A204.1 (cell line): Measurements from ENCODE around the gene TBX21.

ENCODE experiments used
- FAIRE-seq: peaks from 2 replicates; lab custom pipeline; 2012; peaks lifted over from hg19 to GRCh38; lab: Jason Lieb, UNC

The TBX21 gene

DNA sequence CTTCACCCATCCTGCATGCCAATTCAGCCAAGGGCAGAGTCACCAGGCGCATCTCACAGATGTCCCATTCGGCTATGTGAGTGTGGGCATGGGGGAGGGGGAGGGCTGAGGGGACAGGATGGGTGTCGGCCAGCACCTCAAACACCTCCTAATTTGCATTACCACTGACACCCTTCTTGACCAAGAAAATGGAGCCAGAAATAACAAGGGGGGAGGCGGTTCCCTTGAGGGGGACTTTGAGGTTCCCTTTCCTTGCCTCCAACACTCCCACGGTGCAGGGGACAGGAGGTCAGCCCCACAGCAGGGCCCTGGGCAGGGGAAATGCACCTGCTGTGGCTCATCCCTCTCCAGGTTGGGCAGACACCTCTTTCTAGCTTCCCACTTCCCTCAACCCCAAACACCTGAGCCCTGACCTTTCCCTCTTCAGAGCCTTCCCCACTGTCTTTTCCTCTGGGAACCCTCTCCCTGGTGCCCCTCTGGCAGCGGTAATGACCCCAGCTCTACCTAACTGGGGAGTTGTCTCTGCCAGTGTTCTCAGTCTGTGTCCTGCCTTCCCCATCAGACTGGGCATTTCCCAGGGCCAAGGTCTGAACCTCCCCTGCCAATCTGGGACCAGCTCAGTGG lies 18.2 kb upstream of the TBX21 start:
- FAIRE-seq: no peak

- FAIRE-seq: no peak
Measured at GRCh38 chr17:47715669-47716325, 17.2 kb upstream of the TBX21 start.

DNA sequence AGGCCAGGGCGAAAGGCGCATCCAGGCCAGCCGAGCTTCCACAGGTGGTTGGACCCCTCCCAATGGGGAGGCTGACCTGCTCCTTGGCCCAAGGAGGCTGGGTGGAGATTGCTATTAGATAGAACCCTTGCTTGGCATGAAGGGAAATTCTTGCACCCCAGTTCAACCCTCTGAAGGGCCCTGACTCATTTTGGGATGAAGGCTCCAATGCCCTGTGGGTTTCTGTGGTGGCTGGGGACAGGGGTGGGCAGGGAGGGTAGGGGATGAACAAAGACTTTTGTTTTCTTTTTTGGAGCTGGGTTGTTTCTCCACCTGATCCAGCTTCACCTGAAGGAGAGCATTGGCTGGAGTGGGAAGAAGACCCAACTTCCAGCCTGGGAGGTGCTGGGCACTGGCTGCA lies 16.7 kb upstream of the TBX21 start:
- FAIRE-seq: no peak

GRCh38 chr17:47717261-47717697 lies 15.8 kb upstream of the TBX21 start:
- FAIRE-seq: no peak

GRCh38 chr17:47717979-47718621 lies 14.9 kb upstream of the TBX21 start:
- no peak for FAIRE-seq

DNA sequence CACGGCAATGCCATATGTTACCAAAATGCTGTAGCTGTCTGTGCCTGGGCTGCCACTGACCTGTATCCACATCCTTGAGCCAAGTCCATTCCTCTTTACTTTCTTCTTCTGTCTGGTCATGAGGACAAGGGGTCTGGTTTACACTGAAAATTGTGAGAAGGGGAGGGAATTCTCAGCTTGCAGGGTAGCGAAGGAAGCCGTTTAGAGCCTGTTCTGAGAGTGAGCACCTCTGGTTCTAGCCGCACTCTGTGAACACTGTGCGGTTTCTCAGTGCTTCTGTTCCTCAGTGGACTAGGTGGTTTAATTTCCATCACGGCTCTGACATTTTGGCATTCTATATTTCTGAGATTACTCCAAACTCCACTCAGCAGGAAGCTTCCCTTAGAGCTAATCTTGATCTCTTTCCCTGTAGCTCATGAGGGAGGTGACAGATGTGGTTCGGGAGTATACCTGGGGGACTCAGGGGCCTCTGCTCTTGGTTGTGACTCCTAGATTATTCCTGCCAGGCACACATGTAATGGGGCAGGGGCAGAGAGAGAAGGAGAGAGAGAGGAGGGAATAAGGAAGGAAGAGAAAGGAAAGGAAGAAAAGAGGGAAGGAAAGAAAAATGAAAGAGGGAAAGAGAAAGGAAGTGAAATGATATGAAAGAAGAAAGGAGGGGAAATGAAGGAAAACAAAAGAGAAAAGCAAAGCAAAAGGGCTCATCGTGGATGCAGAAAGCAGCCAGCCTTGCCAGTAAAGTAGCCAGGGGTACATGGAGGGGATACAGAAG lies 14.2 kb upstream of the TBX21 start:
- FAIRE-seq: no peak

DNA sequence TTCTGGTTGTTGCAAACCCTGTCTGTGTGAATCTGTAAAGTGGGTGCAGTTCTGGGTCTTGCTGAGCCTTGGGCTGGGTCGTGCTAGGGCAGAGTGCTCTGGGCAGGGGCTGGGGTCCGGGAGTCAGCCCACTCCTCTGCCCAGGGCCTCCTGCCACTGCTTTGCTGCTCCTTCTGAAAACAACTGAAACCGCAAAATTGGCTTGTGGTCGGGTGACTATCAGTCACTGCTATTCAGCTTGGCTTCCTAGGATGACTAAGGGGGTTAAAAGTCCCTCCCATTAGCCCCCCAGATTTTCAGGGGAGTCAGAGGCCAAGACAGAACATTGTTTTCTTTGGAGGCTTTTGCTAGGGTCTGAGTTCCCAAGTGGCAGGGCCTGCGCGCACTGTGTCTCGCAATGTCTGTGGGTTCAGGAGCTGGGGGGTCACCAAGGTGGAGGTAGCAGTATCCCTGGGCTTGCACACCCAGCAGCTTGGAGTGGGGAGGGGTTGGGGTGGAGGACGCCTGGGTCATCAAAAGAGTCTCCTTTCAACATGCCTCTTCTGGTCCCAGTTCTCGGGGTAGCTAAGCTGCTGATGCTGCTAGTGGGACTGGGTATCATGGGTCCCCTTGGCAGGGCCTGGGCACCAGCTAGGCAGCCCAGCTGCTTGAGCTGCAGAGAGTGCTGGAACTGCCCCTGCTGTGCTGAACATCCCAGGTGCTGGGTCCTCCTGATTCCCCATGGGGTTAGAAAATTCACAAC lies 13.5 kb upstream of the TBX21 start:
- no peak for FAIRE-seq

DNA sequence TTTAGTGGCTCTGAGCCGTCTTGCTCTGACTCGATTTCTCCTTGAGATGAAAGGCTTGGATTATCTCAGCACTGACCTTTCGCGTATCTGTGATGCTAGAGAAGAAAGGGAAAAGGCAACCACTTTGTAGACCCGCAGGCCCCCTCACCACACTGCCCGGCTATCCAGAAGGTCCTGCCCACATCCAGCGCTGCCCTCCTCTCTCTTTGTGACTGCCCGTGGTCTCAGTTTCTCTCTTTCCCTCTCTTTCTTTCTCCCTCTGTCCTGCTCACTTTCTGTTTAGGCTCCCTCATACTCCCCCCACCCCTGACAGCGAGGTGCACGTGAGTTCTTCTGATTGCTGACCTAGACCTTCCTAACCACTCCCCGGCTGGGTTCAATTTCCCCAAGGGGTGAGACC lies 12.8 kb upstream of the TBX21 start:
- no peak for FAIRE-seq

- FAIRE-seq: no peak
Measured at GRCh38 chr17:47720754-47721533, 12.1 kb upstream of the TBX21 start.

DNA sequence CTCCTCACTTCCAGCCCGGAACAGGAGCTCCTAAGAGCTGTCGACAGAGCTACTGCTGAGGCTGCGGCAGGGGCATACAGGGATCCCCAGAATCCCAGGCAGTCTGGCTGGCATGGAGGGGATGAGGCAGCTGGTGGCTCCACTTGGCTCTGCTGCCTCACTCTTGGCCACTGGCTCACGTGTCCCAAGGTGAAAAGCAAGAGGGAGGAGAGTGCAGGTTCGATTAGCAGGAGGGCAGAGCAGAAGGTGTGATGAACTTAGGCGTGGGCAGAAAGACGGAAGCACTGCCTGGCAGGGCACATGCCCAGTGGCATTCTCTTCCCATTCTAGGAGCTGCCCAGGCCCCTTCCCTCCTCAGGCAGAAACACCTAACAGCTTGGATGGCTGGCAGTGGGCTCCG lies 11.3 kb upstream of the TBX21 start:
- no peak for FAIRE-seq

GRCh38 chr17:47724705-47725104 lies 8.3 kb upstream of the TBX21 start:
- FAIRE-seq: no peak

DNA sequence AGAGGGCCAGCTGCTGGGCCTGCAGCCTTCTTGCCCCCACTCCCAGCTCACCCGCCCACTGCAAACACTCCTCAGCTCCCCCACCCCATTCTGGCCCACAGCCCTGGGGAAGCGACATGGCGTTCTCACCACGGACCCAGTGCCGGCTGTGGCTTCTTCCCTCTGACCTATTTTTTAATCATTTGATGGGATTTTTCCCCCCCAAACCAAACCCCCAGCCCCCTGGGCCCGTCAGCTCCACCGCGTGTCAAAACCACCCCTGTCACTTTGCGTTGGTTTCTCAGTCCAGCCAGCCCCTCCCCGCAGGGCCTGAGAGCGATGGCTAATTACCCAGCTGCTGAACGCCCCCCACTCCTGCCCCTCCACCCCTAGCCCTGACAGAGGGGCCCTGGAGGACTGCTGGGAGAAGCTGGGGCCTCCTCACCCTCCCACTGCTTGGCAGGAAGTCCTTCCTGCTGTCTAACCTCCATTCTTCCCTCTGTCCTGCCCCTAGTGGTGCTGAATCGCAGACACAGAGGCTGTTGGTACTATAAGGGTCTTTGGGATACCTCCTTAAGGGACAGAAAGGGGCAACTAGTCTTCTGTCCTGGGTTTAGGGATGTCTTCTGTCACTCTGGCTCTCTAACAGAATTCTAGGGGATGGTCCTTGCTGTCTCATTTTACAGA lies 7.5 kb upstream of the TBX21 start:
- FAIRE-seq: no peak

DNA sequence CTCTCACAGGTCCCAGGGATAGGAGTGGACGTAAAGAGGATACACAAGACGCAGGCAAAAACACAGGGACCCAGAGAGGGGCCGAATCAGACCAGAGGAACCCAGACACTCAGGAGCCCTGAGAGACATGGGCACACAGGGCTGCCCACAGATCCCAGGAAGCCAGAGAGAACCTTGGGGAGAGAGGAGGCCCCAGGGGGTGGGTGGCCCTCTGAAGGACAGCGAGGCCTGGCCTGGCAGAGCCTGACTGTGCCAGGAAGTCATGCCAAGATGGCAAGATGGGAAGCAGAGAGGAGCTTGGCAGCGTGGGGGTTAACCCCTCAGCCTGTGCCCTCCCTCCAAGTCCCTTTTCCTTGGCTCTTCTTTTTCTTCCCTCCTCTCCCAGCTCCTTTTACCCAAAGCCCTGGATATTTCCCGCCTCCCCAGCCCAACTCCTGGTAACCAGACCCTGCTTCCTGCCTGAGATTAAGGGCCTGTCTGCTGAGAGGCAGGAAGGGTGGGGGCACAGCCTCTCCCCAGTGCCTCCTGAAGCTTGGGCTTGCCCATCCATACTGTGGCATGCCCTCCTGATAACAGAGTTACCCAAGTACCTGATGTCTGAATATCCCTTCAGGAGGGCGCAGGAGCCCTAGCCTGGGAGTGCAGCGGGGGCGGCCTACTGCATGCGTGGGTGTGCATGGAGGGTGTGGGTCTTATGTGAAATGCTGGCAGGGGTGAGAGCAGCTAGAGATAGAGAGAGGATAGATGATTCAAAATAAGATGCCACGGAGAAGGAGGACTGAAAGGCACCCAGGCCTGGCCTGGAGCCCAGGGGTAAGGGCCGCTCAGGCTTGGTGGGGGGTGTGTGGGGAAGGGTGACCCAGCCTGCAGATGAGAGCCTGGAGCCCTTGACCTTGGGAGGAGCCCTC lies 6.0 kb upstream of the TBX21 start:
- no peak for FAIRE-seq

- no peak for FAIRE-seq
Measured at GRCh38 chr17:47727704-47728036, 5.4 kb upstream of the TBX21 start.

DNA sequence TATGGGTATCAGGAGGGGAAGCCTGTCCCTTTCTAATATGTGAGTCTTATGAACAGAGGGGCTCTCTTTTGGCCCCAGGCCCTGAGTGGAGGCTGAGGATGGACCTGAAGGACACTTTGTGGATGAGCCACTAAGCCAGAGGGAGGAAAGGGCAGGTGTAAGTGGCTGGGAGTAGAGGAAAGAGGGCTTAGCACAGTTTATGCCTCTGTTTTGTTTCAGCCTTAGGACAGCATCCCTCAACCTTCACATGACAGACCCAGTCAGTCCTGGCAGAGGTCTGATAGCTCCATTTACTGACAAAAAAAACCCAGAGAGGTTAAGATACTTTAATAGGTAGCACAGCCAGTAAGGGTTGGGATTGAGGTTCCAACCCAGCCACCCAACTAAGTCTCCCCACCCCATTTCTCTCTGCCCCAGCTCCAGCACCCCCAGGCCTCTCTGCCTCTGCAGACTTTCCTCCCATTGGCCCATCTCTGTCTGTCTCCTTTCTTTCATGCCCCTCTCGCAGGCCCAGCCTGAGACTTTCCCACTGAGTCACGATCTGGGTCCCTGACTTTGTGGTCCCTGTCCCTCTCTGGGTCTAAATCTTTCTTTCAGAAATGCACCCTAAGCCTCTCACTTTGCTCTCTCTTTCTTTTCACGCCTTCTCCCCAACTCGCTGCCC lies 4.7 kb upstream of the TBX21 start:
- FAIRE-seq: no peak

DNA sequence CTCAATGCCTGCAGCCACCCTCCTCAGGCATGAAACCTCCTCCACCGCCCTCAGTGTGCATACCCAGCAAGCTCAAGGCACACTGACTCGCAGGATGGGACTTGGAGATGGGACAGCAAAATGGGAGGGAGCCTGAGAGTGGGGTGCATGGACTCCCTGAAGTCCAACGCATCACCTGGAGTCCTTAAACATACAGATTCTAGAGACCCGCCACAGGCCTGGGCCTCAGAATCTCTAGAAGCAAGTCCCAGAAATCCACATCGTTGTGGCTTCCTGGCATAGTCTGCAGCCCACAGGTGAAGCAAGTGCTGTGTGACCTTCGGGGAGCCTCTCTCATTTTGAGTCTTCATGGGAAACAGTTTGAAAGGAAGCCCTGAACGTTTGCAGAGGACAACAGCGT lies 3.6 kb upstream of the TBX21 start:
- FAIRE-seq: no peak

GRCh38 chr17:47730681-47731080 lies 2.4 kb upstream of the TBX21 start:
- no peak for FAIRE-seq

DNA sequence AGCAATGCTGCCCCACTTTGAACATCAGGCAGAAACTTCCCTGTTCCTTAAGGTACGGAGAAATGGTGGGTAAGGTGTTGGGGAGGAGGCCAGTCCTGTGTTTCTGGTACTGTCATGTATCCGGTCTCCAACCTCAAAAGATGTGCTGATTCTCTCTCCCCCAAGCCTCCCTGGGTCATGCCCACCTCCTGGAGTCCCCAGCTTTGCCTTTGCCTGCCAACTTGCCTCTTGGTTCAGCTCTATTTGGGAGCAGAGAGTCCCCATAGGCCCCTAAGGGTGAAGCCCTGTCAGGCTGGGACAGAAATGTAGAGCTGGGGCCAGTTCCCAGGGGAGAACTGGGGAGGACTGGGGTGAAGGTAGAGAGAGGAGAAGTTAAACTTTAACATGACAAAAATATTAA lies 1.6 kb upstream of the TBX21 start:
- no peak for FAIRE-seq

- FAIRE-seq: no peak
Measured at GRCh38 chr17:47732399-47733046, 513 bp upstream of the TBX21 start.
